Hematopoietic multipotent progenitor cell treated with erythropoietin and hydrocortisone succinate and interleukin-3 and kit ligand, for 6 days (in vitro differentiated cells): ENCODE measurements around the gene KPTN.
A peak's percentile ranks its signal among the peaks of the same experiment; 100 is the strongest.

ENCODE experiments used
- DNase-seq: peaks from one replicate; pipeline ENCODE4 v3.0.0-alpha.2; 2015

KPTN gene

DNA sequence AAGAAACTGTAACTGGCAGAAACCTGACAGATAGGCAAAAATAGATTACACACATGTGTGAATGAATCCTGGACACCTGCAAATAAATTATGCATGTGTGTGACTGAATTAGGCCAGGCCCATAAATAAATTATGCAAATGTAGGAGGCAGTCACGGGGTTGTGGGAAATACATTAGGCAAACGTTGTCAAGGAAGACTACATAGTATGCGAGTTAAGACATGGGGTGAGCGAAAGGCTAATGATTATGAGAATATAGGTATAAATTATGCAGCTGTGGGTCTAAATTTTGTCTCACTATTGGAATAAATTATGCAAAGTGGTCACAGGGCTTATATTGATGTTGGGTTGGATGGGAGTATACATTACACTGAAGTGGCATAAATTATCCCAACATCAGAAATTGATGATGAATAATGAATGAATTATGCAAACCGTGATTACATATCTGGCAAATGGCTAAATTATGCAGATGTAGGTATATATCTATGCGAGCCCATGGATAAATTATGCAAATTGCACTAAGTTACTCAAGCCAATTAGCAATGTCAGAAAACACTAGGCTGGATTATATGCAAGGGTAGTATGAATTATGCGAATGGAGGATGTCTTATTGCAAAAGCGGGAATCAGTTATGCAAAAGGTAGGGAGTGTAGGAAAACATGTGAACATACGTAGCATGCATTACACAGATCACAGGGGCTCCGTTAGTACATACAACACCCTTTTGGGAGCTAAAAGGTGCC, 19.2 kb downstream of the KPTN start:
- DNase-seq: no peak

DNA sequence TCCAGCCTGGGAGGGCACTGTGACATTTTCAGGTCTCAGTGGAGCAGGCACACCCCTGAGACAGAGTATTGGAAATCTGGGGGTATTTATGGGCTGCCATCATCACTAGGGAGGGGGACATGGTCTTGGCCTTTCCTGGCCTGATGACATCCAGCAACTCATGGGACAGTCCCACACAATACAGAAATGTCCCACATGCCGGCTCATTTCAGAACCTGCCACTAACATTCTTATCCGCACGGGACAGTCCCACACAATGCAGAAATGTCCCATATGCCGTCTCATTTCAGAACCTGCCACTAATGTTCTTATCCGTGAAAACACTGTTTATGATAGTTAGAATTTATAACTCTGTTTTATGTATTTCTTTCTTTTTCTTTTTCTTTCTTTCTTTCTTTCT, 22.1 kb downstream of the KPTN start:
- DNase-seq: no peak

DNA sequence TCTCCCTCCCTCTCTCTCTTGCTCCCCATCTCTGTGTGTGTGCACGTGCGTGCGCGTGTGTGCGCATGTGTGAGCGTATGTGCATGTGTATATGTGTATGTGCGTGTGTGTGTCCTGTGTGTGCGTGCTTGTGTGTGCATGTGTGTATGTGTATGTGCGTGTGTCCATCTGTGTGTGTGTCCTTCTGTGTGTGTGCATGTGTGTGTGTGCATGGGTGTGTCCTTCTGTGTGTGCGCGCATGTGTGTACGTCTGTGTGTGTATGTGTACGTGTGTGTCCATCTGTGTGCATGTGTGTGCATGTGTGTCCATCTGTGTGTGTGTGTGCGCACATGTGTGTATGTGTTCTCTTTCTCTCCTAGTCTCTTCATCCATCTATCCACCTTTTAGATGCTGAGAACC, 24.5 kb downstream of the KPTN start:
- no peak for DNase-seq

DNA sequence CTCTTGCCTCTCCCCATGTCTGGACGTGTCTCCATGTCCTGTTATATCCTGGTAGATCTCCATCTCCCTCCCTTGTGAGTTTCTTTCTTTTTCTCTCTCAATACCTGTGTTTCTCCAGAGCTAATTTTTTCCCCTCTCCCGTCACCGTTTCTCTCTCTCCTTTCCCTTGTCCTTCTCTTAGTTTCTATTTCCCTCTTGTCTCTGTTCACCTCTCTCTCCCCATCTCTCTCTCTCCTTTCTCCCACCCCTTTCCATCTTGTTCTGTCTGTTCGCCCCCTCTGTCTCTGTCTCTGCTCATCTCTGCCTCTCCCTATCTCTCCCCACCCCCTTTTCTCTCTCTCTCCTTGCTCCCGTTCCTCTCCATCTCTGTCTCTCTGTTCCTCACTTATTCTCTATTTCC, 25.3 kb downstream of the KPTN start:
- no peak for DNase-seq

DNA sequence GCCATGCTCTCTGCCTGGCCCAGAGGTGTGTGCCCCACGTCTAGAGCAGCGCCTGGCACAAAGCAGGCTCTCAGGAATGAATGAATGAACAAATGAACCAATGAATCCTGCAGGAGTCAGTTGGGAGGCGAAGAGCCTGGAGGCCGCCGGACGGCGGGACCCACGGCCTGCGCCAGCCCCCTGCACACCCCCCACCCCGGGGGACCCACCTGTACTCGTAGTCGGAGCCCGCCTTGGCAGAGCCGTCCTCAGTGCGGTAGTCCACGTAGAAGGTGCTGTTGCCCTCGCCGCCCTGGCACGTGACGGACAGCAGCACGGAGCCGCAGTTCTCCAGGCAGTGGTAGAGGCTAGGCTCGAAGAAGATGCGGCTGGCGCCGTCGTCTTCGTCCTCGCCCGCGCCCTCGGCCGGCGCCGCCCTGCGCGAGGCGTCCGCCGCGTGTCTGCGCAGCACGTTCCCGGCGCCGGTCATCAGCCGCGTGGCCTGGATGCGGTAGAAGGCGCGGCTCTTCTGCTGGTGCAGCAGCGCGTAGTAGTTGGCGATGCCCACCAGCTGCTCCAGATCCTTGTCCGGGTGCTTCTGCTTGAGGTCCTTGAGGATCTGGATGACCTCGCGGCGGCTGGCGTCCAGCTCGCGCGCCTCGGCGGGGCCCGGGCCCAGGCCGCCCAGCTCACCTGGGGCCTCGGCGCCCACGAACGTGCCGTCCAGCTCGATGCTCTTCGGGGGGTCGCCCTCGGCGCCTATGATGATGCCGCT, 27.1 kb downstream of the KPTN start:
- DNase-seq: no peak

DNA sequence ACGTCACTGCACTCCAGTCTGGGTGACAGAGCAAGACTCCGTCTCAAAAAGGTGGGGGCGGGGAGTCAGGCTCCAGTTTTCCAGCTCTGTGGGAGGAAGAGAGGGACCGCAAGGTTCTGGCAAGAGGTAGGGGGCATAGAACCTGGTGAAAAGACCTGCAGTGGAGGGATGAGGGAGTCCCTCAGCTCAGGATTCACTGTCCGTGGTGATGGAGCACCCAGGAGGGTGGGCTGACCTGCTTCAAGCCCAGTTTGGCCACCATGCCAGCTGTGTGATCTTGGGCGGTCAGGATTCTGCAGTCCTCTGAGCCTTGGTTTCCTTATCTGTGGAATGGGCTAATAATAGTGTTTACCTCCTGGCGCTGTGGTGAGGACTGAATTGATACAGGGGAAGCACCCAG, 33.5 kb downstream of the KPTN start:
- no peak for DNase-seq

DNA sequence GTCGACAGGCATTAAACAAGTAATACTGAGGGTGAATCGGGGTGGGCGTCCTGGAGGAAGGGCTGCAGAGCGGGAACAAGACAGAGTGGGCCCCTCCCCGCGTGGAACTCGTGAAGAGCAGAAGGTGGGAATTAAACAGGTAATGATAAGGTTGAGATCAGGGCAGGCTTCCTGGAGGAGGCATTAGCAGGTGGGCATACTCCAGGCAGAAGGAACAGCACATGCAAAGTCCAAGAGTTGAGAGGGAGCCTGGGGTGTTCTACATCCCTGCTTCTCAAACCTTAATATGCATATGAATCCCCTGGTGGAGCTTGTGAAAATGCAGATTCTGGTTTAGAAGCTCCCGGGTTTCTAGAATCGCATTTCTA, 35.7 kb downstream of the KPTN start:
- DNase-seq: no peak

DNA sequence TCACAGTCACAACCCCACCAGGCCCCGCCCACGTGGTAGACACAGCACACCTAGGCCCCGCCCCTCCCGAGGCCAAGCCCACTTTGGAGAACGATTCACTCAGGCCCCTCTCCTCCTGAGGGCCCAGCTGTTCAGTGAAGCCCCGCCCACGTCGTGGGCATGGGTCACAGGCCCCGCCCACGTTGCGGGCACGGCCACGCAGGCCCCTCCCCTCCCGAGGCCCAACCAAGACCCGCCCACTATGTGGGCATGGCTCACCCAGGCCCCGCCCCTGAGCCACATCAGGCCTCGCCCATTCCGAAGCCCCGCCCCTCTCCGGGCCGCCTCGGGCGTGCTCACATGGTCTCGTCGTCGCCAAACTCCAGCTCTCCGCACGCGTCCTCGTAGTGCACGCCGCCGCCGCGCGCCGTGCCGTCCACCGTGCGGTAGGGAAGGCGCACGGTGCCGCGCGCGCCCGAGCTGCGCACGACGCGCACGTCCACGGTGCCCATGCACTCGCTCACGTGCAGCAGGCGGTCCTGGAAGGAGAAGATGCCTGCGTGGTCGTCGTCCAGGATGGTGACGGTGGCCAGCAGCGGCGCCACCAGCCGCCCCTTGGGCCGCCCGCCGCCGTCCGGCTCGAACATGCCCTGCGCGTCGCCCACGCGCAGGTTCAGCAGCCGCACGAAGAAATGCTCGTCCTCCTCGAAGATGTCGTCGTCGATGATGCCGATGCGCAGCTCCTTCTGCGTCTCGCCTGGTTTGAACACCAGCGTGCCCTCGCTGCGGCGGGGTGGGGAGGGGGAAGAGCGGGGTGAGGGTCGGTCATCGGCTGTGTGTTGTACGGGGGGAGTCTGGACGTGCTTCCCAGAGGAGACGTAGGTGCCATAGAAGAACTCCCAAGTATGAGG, 36.3 kb downstream of the KPTN start:
- DNase-seq: peak; percentile 86

DNA sequence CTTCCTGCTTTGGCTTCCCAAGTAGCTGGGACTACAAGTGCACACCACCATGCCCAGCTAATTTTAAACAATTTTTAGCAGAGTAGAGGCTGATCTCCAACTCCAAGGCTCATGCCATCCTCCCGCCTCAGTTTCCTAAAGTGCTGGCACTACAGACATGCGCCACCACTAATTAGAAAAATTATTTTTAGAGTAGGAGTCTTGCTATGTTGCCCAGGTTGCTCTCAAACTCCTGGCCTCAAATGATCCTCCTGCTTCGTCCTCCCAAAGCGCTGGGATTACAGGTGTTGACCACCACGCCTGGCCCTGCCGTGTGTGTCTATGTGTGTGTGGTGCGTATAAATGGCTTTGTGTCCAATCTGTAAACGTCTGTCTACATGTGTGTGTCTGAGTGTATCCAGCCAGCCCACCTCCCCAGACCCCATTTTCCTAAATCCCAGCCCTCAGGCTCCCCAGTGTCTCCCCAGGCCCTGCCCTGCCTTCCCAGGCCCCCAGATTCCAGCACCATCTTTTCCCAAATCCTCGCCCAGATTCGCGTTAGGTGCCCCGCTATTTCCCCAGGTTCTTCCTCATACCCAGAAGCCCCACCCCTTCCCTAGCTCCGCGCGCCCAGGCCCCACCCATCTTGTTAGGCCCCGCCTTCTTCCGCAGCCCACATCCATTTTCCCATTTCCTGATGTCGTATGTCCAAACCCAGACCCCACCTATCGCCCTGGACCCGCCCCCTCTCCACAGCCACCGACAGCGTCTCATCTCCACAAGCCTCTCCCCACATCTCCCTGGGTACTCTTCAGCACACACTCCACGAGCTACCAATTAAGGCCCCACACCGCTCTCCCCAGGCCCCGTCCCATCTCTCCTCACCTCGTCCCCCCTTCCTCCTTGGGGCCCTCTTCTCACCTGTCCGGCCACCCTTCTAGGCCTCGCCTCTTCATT, 37.2 kb downstream of the KPTN start:
- DNase-seq: peak; percentile 70

DNA sequence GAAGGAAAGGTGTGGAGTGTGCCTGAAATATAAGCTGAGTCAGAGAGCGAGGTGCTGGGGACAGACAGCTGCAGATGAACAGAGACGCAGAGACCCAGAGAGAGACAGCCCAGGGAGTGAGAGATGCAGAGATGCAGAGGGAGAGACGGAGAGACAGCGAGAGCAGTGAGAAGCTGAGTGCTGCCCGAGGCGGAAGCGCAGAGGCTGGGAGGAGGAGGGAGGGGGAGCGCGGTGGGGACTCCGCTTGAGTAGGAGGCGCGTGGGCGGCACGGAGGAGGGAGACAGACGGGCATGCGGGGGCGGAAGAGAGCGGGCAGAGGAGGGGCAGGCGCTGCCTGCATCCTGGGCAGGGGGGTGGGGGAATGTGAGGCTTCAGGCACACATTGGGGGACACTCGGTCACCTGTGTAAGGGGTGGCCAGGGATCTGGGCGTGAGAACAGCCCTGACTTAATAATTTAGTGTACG, 38.0 kb downstream of the KPTN start:
- DNase-seq: peak; percentile 61

DNA sequence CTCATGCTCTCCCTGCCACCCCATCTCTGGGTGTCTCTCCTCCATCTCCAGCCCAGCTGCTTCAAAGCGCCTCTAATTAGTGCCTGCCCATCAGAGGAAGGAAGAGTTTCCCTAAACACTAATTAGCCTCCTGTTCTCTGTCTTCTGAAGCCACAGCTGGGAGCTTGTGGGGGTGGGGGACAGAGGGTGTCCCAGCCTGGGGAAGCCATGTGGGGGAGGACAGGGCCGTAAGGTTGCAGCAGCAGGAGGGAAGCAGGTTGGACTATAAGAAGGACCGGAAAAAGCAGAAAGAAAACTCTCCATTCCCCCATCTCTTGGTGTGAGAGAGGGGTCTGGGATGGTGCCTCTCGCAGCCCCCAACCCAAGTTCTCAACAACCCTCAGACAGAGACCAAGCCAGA, 38.5 kb downstream of the KPTN start:
- DNase-seq: no peak

DNA sequence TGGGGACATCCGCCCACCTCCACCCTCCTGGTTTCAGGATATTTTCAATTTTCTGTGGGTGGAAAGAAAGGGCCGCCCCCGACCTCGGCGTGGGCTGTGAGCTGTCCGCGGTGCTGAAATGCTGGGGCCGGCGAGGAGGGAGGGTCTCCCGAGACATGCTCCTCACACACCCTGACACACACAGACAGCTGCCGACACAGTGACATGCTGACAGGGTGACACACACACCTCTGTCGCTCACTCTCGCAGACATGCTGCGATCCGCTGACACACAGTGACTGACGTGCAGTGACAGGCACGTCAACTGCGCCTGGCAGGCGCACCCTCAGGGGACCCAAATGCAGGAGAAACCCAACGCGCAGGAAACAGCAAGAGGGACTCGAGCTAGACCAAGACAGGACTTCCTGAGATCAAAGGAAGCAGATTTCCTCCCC, 39.6 kb downstream of the KPTN start:
- peak; percentile 24 for DNase-seq

DNA sequence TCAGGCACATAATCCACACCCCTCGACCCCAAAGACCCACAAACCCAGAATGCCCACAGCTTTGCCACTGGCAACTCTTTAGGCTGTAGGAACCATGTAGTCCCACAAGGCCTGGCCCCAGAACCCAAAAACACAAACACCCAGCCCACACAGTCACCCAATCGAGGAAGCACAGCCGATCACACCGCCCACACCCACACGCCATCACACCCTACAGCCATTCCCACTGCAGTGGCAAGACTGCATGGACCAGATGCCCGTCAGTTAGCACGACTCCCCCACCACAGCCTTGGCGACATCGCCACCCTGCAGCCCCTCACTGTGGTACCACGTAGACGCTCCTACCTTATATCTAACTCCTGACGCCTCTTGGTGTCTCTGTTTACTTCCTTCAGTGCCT, 40.7 kb downstream of the KPTN start:
- DNase-seq: no peak

DNA sequence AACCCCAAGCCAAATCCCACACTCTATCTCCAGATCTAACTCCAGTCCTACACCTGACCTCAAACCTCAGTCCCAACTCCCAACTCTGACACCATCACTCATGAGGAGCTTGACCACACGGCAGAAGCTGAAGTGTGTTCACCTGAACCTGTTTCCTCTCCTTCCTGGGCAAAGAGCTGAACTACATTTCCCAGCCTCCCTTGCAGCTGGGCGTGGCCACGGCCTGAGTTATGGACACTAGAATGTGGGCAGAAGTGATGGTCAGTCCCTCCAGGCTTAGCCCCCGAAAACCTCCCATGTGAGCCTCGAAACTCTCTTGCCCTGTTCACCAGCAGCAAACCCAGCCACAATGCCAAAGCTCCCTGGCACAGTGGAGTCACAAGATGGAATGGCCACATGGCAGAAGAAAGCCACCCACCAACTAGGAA, 45.2 kb downstream of the KPTN start:
- DNase-seq: no peak

DNA sequence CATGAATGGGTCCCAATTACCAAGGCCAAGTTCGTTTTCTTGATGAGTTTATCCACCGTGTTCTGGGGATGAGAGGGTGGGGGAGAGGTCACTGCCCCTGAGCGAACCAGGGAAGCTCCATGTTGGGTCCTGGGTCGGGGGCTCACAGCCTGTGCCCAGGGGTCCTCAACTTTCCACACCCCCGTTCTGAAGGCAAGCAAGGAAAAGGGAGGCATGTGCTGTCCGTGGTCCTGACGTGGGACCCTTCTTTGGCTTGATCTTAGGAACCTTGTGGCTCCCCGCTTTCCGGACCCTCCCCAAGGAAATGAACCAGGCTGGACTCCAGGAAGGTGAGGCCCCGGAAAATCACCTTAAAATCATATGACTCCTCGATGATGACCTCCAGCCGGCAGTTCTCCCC, 46.5 kb downstream of the KPTN start:
- peak; percentile 37 for DNase-seq

DNA sequence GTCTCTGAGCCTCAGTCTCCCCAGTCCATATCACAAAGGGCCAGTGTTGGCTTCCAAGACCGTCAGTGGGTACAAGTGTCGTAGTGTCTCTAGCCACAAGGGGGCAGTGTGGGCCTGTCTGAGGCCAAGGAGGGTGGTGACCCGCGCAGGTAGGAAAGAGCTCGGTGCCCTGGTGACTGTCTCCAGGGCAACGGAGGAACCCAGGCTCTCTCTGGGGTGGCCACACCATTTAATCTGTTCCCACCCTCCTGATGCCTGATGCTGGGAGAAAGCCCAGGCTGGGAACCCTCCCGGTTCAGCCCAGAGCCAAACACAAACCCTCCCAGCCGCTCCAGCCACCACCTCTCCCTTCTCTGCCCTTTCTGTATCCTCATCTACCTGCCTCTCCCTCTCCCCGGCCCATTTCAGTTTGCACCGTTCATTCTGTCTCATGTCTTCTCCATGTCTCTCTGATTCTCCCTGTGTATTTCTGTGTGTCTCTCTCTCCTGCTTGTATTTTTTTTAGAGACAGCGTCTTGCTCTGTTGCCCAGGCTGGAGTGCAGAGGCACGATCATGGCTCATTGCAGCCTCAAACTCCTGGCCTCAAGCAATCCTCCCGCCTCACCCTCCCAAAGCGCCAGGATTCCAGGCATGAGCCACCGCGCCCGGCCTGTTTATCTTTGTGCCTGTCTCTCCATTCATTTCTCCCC, 47.2 kb downstream of the KPTN start:
- DNase-seq: peak; percentile 88

DNA sequence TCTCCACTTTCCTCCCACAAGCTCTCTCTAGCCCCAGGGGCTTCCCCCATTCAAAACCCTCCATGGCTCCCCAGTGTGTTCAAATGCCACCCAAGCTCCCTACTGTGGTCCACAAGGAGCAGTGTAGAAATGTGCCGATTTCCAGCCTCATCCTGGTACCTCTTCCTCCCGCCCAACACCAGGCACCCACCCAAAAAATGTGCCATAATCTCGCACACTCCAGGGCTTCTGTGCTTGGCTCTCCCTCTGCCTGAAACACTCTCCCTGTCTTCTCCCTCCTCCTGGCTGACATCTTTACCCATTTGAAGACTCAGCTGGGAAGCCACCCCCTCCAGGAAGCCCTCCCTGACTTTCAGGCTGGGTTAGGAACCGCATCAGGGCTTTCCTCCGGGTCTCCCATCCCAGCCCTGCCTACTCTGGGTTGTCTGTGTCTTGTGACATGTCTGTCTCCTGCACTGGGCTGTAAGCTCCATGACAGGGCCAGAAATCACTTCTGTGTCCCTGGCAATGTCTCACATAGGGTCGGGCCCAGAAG, 48.1 kb downstream of the KPTN start:
- no peak for DNase-seq

DNA sequence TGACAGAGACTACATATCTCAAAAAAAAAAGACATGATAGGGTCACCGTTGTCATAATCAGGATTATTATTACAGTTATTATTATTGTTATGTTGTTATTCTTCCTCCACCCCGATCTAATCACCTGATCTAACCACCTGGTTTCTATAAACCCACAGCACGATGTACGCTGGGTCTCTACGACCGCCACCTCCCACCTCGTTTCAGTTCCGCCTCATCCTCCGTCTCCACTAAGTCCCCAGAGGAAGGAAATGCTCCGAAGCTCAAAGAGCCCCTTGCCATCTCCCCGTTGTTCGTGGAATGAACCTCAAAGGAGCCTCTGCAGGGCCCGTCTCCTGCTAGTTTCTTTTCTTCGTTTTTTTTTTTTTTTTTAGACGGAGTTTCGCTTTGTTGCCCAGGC, 48.8 kb downstream of the KPTN start:
- DNase-seq: no peak

DNA sequence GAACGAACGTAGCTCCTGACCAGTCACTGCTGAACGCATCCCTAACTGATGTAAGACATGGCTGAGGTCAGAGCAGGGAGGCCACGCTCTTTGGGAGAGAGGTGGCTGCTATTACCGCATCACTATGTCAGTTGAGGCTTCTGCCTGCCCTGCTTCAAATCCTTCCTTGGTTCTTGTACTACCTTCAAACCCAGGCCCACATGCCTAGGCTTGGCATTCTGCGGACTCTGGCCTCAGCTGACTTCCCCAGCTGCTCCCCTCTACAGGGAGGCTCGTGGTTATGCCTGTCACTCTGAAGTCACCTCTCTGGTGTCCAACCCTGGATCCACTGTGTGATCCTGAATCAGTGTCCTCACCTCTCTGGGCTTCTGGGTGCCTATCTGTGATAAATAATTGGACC, 49.9 kb downstream of the KPTN start:
- DNase-seq: no peak

DNA sequence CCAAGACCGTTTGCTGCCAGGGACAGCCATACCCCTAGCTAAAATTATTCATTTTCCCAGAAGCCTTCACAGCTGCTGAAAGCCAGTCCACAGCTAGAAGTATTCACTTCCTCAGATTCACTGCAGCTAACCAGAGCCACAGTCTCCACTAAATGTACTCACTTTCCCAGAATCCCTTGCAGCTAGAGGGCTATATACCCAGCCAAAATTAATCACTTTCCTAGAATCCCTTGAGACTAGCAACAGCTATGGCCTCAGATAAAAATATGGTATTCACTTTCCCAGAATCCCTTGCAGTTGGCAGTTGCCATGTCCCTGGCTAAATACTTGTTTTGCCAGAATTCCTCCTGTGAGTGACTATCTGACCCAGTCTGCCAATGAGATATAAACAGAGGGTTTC, 50.9 kb downstream of the KPTN start:
- peak; percentile 55 for DNase-seq

DNA sequence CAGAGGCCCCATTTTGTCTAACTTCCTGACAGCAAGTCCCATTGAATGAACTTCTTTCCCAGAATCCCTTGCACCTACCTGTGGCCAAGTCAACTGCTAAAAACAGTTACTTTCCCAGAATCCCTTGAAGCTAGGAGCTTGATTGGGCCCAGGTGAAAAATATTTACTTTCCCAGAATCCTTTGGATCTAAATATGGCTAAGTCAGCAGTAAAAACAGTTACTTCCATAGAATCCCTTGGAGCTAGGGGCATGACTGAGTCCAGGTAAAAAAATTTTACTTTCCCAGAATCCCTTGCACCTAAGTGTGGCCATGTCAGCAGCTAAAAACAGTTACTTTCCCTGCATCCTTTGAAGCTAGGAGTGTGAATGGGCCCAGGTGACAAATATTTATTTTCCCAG, 51.5 kb downstream of the KPTN start:
- DNase-seq: no peak
